Stimulated activated CD8-positive, alpha-beta memory T cell treated with anti-CD3 and anti-CD28 coated beads, Interleukin-12 subunit alpha, Interleukin-12 subunit beta, amount 100 ng/mL, for 4 hours (primary cell): ENCODE measurements around the gene UTS2R.
"Not testable (repeated sequence)": the region's sequence is repeated elsewhere in the genome, so short reads cannot be mapped to it uniquely, and the experiment has no call there.

Experiments used
- DNase-seq: peaks from one replicate; pipeline ENCODE4 v3.0.0-alpha.2; 2020; ENCODE audit warnings: low read depth

Gene UTS2R

DNA sequence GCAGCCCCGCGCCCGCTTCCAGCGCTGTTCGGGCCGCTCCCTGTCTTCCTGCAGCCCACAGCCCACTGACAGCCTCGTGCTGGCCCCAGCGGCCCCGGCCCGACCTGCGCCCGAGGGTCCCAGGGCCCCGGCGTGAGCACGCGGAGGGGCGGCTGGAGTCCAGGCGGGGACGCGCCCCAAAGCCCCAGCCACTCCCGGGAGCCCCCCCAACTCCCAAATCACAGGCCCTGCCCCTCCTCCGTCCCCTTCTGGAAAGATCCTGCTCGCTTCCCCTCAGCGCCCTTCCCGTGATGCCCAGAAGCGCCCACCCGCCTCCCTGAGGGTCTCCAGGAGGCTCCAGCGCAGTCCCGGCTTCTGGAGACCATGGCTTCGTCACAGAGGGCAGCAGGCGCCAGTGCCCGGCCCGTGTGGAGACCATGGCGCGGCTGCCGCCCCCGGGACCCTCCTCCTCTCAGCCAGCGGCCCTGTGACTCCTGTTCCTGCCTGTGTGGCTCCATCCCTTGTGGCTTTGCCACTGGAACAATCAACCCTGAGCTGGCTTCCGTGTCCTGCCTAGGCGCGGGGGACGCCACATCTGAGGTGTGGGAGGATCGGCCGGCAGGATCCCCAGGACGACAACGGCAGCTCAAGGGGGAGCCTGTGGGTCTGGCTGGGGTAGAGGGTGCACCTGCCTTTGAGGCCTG, 3.9 kb downstream of the UTS2R start:
- no peak for DNase-seq

- no peak for DNase-seq
Measured at GRCh38 chr17:82376042-82376730, 4.6 kb downstream of the UTS2R start.

DNA sequence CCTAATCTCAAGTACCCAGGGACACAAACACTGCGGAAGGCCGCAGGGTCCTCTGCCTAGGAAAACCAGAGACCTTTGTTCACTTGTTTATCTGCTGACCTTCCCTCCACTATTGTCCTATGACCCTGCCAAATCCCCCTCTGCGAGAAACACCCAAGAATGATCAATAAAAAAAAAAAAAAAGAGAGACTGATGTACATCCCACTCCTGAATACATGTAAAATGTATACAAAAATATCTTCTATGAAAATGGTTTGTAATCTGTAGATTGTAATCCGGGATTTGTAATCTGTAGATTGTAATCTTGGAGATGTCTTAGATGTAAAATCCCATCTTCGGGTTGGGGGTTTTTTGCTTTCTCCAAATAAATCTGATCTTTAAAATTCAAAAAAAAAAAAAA, 5.7 kb downstream of the UTS2R start:
- DNase-seq = not testable (repeated sequence)

GRCh38 chr17:82377924-82378740, 6.6 kb downstream of the UTS2R start:
- no peak for DNase-seq

DNA sequence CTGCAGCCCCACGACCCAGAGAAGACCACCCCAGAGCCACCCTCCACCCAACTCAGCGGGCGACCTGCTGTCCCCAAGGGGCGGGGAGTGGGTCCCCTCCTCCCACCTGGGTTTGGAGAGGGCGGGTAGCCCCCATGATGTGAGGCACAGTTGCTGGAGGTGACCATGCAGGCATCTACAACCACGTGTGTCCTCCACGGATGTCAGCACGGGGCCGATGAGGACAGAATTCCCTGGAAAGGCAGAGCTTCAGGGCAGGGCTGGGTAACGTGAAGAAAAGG, 7.1 kb downstream of the UTS2R start:
- no peak for DNase-seq

- no peak for DNase-seq
Measured at GRCh38 chr17:82380860-82381702, 9.5 kb downstream of the UTS2R start.

DNA sequence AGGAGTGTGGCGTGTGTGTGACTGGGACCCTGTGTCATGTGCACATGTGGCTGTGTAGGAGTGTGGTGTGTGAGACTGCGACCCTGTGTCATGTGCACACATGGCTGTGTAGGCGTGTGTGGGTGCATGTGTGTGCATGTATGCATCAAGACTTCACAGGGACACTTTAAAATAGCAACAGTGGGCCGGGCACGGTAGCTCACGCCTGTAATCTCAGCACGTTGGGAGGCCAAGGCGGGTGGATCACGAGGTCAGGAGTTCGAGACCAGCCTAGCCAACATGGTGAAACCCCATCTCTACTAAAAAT, 10.1 kb downstream of the UTS2R start:
- not testable (repeated sequence) for DNase-seq

DNA sequence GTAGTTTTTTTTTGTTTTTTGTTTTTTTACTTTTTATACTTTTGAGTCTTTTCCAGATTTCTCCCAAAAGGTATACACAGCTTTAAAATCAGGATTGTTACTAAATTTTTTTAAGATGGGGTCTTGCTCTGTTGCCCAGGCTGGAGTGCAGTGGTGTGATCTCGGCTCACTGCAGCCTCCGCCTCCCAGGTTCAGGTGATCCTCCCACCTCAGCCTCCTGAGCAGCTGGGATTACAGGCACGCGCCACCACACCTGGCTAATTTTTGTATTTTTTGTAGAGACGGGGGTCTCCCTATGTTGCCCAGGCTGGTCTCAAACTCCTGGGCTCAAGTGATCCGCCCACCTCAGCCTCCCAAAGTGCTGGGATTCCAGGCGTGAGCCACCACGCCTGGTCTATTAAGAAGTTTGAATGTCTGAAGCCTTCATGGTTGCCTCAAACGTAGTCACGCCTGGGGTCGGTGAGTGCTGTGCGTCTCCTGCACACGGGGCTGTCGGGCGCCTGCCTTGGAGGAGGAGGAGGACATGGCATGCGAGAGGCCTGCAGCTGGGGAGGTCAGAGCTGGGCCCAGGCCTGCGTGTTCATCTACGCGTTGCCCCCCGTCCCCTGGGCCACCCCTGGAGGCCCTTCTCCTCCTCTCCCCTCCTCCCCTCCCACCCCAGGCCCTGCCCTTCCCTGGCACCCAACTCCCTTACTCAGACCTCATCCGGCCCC, 10.8 kb downstream of the UTS2R start:
- DNase-seq = not testable (repeated sequence)

- no peak for DNase-seq
Measured at GRCh38 chr17:82382933-82383255, 11.3 kb downstream of the UTS2R start.

- DNase-seq = no peak
Measured at GRCh38 chr17:82383411-82383810, 11.8 kb downstream of the UTS2R start.

- DNase-seq = no peak
Measured at GRCh38 chr17:82384051-82384729, 12.6 kb downstream of the UTS2R start.

GRCh38 chr17:82384730-82385481, 13.3 kb downstream of the UTS2R start:
- DNase-seq = no peak

DNA sequence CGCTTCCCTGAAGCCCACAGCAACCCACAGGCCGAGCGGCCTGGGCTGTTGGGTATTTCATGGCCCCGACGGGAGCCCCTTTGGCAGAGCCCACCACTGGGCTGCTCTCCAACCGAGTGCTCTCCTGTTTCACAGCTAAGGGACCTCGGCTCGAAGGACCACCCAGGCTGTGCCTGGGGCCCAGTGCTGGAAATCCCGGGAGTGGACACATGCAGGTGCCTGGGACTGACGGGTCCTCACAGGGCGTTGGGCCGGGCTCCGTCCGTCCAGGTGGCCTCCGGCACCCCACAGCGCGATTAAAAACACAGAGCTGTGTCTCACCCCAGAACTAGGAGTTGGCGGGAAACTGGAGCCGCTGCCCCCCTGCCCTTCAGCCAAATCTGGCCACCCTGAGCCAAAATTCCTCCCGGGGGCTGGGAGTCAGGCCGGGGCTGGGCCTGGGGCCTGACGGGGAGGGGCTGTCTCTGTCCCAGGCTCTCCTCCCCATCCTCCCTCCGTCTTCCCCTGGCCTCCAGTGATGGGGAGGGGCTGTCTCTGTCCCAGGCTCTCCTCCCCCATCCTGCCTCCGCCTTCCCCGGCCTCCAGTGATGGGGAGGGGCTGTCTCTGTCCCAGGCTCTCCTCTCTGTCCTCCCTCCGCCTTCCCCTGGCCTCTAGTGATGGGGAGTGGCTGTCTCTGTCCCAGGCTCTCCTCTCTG, 14.1 kb downstream of the UTS2R start:
- no peak for DNase-seq

DNA sequence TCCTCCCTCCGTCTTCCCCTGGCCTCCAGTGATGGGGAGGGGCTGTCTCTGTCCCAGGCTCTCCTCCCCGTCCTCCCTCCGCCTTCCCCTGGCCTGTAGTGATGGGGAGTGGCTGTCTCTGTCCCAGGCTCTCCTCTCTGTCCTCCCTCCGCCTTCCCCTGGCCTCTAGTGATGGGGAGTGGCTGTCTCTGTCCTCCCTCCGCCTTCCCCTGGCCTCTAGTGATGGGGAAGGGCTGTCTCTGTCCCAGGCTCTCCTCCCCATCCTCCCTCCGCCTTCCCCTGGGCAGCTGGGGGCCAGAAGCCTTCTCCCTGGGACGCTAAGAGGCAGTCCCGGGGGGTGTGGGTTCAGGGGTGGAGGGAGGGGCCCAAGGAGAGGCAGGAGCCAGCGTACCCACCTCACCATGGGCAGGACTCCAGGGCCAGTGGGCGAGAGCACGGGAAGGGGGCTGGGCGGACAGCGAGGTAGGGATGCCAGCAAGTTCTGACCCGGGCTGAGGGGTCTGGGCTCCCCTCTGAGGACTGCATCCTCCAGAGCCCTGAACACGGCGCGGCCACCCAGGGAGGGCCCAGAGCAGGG, 14.8 kb downstream of the UTS2R start:
- DNase-seq = no peak

GRCh38 chr17:82386881-82387704, 15.5 kb downstream of the UTS2R start:
- no peak for DNase-seq

DNA sequence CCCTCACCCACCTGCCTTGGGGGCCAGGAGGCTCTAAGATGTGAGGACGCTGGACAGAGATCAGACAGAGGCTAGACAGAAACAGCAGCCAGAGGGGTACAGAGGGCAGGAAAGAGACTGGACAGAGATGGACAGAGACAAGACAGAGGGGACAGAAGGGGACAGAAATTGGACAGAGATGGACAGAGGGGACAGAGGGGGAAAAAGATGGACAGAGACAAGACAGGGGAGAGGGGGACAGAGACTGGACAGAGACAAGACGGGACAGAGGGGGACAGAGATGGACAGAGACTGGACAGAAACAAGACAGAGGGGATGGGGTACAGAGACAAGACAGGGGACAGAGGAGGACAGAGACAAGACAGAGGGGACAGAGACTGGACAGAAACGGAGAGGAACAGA, 16.1 kb downstream of the UTS2R start:
- DNase-seq = no peak

GRCh38 chr17:82388223-82388921, 16.8 kb downstream of the UTS2R start:
- no peak for DNase-seq

- no peak for DNase-seq
Measured at GRCh38 chr17:82388922-82389283, 17.3 kb downstream of the UTS2R start.
